ENCODE data around the gene CENPP.

CENPP gene

GRCh38 chr9:92315456-92315855 lies 10.3 kb upstream of the CENPP start:
- no peak for DNase-seq

GRCh38 chr9:92324431-92324830 lies 1.3 kb upstream of the CENPP start:
- DNase-seq = no peak

- DNase-seq = no peak
These were observed 874 bp upstream of the CENPP start for GRCh38 chr9:92324889-92325268.

GRCh38 chr9:92325991-92326500 lies 293 bp downstream of the CENPP start:
- peak; percentile 74 for DNase-seq

- peak; percentile 23 for DNase-seq
These were observed 1.6 kb downstream of the CENPP start for GRCh38 chr9:92327283-92327850.

- DNase-seq = peak; percentile 46
These were observed 2.5 kb downstream of the CENPP start for GRCh38 chr9:92328225-92328624.

GRCh38 chr9:92332577-92333281 lies 7.0 kb downstream of the CENPP start:
- no peak for DNase-seq

- DNase-seq = no peak
These were observed 7.5 kb downstream of the CENPP start for GRCh38 chr9:92333282-92333634.

GRCh38 chr9:92341578-92341977 lies 15.8 kb downstream of the CENPP start:
- DNase-seq = no peak

GRCh38 chr9:92342825-92343488 lies 17.2 kb downstream of the CENPP start:
- peak; percentile 26 for DNase-seq

- no peak for DNase-seq
These were observed 19.8 kb downstream of the CENPP start for GRCh38 chr9:92345582-92345981.

- no peak for DNase-seq
These were observed 24.3 kb downstream of the CENPP start for GRCh38 chr9:92349771-92350739.

- no peak for DNase-seq
These were observed 25.0 kb downstream of the CENPP start for GRCh38 chr9:92350740-92351133.

GRCh38 chr9:92353051-92353450 lies 27.3 kb downstream of the CENPP start:
- DNase-seq = no peak

- peak; percentile 10 for DNase-seq
These were observed 33.7 kb downstream of the CENPP start for GRCh38 chr9:92359394-92359995.

- DNase-seq = no peak
These were observed 34.3 kb downstream of the CENPP start for GRCh38 chr9:92360083-92360482.

GRCh38 chr9:92369075-92369474 lies 43.3 kb downstream of the CENPP start:
- DNase-seq = no peak

- no peak for DNase-seq
These were observed 47.4 kb downstream of the CENPP start for GRCh38 chr9:92373167-92373566.

GRCh38 chr9:92377876-92378275 lies 52.1 kb downstream of the CENPP start:
- no peak for DNase-seq

GRCh38 chr9:92378865-92379560 lies 53.3 kb downstream of the CENPP start:
- no peak for DNase-seq

GRCh38 chr9:92380603-92381002 lies 54.9 kb downstream of the CENPP start:
- no peak for DNase-seq

GRCh38 chr9:92381775-92382174 lies 56.0 kb downstream of the CENPP start:
- no peak for DNase-seq
